HG03108 (cell line): ENCODE results near the gene CFAP90.

ENCODE experiments used
- ATAC-seq: cut with Tn5 transposase; IDR thresholded peaks from one replicate; pipeline ENCODE4 v1.9.1; 2021; ENCODE audit warnings: moderate library complexity; ENCODE audit not compliant: unreplicated experiment

Gene CFAP90

DNA sequence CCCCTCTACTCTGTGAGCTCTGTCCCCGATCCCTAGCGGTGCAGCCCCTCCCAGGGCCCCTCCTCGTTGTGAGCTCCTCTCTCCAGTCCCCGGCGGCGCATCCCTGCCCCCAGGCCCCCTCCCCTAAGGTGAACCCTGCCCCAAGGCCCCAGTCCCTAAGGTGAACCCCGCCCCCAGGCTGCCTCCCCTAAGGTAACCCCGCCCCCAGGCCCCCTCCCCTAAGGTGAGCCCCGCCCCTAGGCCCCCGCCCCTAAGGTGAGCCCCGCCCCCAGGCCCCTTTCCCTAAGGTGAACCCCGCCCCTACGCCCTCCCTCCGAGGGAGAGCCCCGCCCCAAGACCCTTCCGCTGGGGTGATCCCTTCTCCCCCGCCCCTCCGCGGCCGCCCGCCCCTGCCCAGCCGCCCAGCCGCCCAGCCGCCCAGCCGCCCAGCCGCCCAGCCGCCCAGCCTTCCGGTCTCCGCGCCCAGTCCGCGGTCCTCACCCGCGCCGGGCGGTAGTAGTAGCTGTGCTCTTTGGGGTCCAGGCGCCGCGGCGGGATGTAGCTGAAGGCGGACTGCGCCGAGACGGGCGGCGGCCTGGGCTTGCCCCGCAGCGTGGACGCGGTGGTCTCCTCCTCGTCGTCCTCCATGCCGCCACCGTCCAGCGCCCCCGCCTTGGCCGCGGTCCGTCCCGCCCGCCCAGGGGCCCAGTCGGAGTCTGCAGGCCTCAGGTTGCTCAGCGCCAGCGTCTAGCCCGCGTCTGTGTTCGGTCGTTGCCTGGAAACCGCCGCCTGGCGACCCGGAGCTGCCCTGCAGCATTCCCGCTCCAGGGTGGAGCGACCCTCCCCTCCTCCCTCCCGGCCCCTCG is at the start of gene CFAP90:
CFAP90 (minus strand) TSS at position 739 of the 845 bp plus-strand sequence; CDS start at position 627, 112 bp downstream.
- ATAC-seq, result no peak

- no peak for ATAC-seq
Observed at GRCh38 chr5:7897014-7897600, 46.2 kb upstream of the CFAP90 start.

GRCh38 chr5:7894860-7895259 is 43.9 kb upstream of the CFAP90 start:
- ATAC-seq, result peak; percentile 98

DNA sequence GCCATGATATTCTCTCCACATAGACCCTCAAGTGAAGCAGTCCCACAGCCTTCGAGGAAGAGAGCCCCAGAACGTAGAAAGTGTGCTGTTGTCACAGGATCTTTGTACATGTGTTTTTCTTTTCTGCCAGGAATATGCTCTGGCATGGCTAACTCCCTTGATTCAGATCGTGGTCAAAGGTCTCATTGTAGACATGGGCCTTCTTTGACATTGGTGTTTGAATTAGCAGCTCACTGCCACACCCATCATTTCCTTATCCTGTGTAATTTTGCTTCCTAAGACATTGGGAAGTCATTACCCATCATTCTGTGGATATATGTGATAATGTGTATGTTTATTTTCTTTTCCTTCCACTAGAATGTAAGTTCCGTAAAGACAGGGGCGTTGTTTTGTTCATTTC is 43.5 kb upstream of the CFAP90 start:
- ATAC-seq, result no peak

DNA sequence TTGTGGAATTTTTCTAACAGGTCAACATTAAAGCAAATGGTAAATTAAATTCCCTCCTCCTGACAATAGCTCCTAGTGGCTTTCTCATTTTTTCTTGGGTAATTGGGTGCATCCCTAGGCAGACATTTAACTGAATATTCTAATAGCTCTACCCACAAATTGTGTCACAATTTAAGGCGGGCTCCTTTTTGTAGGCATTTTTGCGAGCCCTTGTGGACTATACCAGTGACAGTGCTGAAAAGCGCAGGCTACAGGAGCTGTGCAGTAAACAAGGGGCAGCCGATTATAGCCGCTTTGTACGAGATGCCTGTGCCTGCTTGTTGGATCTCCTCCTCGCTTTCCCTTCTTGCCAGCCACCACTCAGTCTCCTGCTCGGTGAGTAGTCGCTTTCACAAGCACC is 38.0 kb upstream of the CFAP90 start:
- ATAC-seq, result no peak

DNA sequence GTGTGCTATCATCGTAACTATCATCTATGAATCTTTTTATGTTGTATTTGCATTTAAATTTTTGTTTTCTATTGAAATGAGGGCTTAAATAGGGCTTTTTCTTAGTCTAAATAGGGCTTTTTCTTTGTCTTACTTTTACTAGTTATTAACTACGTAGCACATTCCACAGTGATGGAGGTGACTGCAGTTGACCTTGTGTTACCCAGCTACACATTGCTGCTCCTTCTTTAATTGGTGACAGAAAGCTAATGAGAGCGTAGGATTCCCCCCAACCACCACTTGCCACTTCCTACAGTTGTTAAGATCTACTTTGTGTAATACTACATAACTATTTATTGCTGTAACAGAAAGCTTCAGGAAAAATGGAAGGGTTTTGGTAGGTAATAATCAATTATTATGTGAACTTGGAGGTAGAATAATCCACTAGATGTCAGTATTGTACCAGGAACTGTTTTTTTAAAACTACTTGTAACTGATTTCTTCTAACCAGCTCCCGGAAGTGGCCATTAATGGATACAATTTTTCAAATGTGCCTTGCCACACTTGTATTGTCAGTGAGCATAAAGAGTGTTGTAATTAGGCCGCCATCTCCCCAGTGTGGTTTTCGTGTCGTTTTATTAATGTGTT is 36.0 kb upstream of the CFAP90 start:
- no peak for ATAC-seq

GRCh38 chr5:7884491-7885267 is 33.7 kb upstream of the CFAP90 start:
- ATAC-seq, result no peak

DNA sequence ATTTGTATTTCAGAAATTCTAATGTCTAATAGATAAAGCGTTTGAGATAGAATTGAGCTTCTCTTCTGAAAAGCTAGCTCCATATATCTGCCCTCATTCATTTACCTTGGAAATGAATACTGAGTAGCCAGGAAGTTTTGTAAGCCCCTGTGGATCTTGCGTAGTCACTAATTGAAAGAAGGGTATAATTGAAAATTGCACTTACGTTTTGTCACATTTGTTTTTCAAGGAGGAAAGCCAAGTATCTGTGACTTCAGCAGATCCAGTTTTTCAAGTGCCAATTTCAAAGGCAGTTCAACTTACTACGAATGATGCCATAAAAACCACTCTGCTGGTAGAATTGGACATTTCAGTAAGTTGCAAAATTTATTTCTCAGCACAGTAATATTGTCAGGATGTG is 32.0 kb upstream of the CFAP90 start:
- ATAC-seq, result no peak

GRCh38 chr5:7881816-7882215 is 30.9 kb upstream of the CFAP90 start:
- ATAC-seq, result no peak

DNA sequence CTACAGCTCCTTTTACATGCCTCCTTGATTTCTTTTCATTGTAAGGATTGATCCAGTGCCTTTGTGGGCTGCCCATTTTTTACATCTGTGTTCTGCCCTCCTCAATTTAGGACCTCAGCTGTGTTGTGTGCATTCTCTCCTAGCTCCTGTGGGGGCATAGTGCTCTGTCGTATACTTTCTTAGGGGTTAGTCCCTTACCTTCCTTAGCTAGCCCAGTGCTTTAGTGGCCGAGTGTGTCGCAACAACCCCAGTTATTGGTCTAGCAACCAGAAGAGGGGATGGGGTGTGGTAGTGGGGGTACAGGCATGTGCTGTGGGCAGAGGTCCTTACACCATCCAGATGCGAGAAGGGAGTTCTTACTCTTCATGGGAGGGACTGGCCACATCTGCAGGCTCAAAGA is 30.2 kb upstream of the CFAP90 start:
- ATAC-seq, result no peak

DNA sequence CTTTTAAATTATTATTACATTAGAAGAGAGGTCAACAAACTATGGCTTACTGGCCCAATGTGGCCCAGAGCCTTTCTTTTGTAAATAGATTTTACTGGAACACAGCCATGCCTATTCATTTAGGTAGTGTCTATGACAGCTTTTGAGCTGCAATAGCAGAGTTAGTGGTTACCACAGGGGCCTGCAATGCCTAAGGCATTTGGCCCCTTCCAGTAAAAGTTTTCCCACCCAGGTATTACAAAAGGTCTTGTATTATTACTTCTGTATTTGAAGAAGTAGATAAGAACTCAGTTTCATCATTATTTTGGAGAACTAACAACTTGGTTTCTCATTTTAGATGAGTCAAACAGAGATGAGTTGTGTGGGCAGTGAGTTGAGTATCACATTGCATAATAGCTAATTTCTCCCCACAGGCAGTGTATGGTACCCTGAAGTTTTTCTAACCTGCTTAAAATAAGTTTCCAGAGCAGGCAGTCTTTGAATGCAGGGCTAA is 27.5 kb upstream of the CFAP90 start:
- ATAC-seq, result peak; percentile 94

GRCh38 chr5:7877851-7878250 is 26.9 kb upstream of the CFAP90 start:
- ATAC-seq, result no peak

DNA sequence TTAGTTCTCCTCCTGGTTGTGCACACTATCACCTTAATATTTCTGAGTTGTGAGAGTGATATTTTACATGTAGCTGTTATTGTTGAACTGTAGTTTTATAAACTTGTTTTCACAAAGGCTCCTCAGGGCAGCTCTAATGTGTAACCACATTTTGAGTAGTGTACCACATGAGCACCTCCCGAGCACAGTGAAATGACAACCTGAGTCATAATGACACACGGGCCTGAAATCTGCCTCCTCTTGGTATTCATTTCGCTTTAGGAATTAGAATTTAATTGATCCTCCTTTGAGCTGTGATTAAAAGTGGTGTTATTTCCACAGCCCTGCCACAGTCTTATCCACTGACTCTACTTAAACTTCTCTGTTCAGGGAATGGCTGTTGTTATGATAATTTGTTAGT is 25.9 kb upstream of the CFAP90 start:
- peak; percentile 44 for ATAC-seq

- no peak for ATAC-seq
Observed at GRCh38 chr5:7875151-7875550, 24.2 kb upstream of the CFAP90 start.

- no peak for ATAC-seq
Observed at GRCh38 chr5:7874639-7875038, 23.7 kb upstream of the CFAP90 start.

GRCh38 chr5:7873216-7873615 is 22.3 kb upstream of the CFAP90 start:
- ATAC-seq, result no peak

DNA sequence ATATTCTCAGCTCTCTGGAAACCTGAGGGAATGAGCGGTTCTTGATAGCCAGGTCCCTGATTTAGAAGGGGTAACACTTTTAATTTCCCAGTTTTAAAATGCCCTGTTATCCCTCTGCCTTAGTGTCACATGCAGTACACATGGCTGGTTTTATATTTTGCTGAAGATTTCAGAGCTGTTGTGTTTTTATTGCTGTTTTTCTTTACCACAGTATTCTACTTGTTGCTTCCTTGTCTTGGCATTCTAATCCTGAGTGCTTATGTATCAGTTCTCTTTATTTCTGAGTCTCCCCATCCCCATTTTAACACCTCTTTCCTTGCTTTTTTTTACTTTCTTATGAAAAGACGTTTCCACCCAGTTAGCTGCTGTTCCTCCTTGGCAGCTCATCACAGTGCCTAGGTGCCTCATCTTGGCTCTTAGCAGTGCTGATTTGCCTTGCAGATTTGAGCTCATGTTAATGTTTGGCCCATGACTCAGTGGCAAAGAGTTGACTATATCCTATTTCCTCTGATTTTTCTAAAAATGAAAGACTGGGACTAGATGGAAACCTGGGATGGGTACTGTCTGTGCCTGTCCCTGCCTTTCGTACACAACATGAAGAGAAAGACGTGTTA is 21.7 kb upstream of the CFAP90 start:
- ATAC-seq, result no peak

DNA sequence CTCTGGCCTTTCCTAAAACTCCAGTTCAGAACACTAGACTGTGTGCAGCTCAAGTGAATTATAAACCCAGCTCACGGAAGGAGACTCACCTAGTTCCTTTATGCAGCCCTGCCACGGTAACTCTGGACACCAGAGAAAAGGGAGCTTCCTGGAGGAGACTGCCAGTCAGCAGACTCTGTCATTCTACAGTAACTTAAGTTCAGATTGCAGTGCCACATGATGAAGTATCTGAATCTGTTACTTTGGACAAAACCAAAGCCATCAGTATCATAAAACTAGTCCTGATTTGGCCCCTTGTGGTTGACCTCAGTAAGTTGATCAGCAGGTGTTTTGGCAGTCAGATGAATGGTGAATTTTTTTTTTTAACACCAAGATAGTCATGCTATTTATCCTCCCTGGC is 20.7 kb upstream of the CFAP90 start:
- peak; percentile 18 for ATAC-seq

GRCh38 chr5:7869474-7870136 is 18.7 kb upstream of the CFAP90 start:
- peak; percentile 16 for ATAC-seq

- peak; percentile 96 for ATAC-seq
Observed at GRCh38 chr5:7868773-7869473, 18.0 kb upstream of the CFAP90 start, which contains the start of the genes FASTKD3 and MTRR. FASTKD3 (minus strand) TSS chr5:7869031; CDS start chr5:7868083, 948 bp downstream. MTRR (plus strand) TSS chr5:7869148; CDS start chr5:7870795, 1,647 bp downstream.
